ENCODE data around the gene EPDR1.

DNA sequence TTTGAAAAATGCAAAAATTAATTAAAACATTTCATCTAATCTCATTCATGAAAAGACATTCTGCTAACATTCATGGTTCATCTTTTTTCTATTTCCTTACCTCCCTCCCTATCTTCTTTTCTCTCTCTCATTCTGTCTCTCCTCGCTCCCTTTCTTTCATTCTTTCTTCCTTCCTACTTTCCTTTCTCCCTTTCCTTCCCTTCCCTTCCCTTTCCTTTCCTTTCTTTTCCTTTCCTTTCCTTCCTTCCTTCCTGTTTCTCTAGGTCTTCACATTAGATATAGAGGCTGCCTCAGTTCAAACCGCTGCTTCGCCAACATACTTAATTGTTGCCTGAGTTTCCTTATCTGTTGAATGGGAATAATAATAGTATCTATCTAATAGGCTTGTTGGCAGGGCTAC lies 25.8 kb upstream of the EPDR1 start:
- TF ChIP-seq EZH2 (IDR thresholded peaks at IDR 0.05; ENCODE audit: low read depth, unreplicated experiment) (no peak), REST (IDR thresholded peaks at IDR 0.05; ENCODE audit: unreplicated experiment) (no peak), POLR2AphosphoS5 (IDR thresholded peaks at IDR 0.05; ENCODE audit: low read depth) (no peak), ZNF331 (CRISPR knock-in tag; IDR thresholded peaks at IDR 0.05; ENCODE audit: low read depth) (no peak)
- TF ChIP-seq, protein P1, sequence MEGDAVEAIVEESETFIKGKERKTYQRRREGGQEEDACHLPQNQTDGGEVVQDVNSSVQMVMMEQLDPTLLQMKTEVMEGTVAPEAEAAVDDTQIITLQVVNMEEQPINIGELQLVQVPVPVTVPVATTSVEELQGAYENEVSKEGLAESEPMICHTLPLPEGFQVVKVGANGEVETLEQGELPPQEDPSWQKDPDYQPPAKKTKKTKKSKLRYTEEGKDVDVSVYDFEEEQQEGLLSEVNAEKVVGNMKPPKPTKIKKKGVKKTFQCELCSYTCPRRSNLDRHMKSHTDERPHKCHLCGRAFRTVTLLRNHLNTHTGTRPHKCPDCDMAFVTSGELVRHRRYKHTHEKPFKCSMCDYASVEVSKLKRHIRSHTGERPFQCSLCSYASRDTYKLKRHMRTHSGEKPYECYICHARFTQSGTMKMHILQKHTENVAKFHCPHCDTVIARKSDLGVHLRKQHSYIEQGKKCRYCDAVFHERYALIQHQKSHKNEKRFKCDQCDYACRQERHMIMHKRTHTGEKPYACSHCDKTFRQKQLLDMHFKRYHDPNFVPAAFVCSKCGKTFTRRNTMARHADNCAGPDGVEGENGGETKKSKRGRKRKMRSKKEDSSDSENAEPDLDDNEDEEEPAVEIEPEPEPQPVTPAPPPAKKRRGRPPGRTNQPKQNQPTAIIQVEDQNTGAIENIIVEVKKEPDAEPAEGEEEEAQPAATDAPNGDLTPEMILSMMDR (conservative IDR thresholded peaks at IDR 0.05; ENCODE audit: low read depth in 2 of 2), result no peak
